OCI-LY1 (cell line): ENCODE measurements around the gene GID8.

ENCODE experiments used
- EZH2 ChIP-seq: fragments of 200-600 bp; sonication (generic), shearing (Covaris generic); IDR thresholded peaks from 2 replicates; pipeline ENCODE4 v1.8.0; 2017; ENCODE audit warnings: borderline replicate concordance, mixed run types, mild to moderate bottlenecking, antibody characterized with exemption, low read length, moderate library complexity, mixed read lengths
- TF ChIP-seq, protein P1 (sequence below): fragments of 200-600 bp; sonication (generic), shearing (Covaris generic); IDR thresholded peaks from 2 replicates; pipeline ENCODE4 v1.5.1; 2017; ENCODE audit warnings: mild to moderate bottlenecking, antibody characterized with exemption, low read length, moderate library complexity, mixed read lengths

DNA sequence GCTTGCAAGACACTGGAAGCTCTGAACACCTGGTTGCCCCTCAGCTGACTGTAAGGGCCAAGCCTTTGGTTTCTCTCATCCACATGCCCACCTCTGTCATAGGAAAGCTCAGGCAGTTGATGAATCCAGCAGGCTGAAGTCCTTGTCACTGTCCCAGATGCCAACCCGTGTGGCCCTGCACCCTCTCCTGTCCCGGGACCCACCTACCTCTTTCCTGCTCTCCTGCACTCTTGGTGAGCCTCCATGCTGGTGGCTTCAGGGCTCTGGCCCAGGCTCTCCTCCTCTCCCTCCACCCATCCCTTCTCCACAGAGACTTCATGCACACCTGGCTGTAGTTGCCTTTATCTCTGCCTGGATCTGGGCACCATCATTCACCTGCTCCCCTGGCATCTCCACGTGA is 4.0 kb upstream of the GID8 start:
- TF ChIP-seq, protein P1, sequence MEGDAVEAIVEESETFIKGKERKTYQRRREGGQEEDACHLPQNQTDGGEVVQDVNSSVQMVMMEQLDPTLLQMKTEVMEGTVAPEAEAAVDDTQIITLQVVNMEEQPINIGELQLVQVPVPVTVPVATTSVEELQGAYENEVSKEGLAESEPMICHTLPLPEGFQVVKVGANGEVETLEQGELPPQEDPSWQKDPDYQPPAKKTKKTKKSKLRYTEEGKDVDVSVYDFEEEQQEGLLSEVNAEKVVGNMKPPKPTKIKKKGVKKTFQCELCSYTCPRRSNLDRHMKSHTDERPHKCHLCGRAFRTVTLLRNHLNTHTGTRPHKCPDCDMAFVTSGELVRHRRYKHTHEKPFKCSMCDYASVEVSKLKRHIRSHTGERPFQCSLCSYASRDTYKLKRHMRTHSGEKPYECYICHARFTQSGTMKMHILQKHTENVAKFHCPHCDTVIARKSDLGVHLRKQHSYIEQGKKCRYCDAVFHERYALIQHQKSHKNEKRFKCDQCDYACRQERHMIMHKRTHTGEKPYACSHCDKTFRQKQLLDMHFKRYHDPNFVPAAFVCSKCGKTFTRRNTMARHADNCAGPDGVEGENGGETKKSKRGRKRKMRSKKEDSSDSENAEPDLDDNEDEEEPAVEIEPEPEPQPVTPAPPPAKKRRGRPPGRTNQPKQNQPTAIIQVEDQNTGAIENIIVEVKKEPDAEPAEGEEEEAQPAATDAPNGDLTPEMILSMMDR: no peak
- TF ChIP-seq EZH2: no peak
